ENCODE results near the gene RIC3.

- TF ChIP-seq CTCF (IDR thresholded peaks at IDR 0.05) (no peak), POLR2A (IDR thresholded peaks at IDR 0.05) (no peak)
Observed at GRCh38 chr11:8110396-8110795, 58.4 kb downstream of the RIC3 start.
